SHP77 (cell line): ENCODE measurements around the gene TACC2.

ENCODE experiments used
- DNase-seq, 2 experiments: peaks; one replicate each; lab custom pipeline; 2025; lab: John Stamatoyannopoulos, UW

Gene TACC2

GRCh38 chr10:122123186-122123585 is 134.2 kb downstream of the TACC2 start:
- no peak for DNase-seq

GRCh38 chr10:122124342-122124741 is 135.4 kb downstream of the TACC2 start:
- no peak for DNase-seq

GRCh38 chr10:122124808-122125207 is 135.8 kb downstream of the TACC2 start:
- DNase-seq, result no peak

GRCh38 chr10:122126763-122127659 is 138.0 kb downstream of the TACC2 start:
- DNase-seq, result no peak

- DNase-seq, result no peak
These were observed 139.0 kb downstream of the TACC2 start for GRCh38 chr10:122127943-122128342.

GRCh38 chr10:122128357-122128756 is 139.4 kb downstream of the TACC2 start:
- DNase-seq, result no peak

GRCh38 chr10:122130474-122131110 is 141.6 kb downstream of the TACC2 start:
- no peak for DNase-seq

GRCh38 chr10:122132331-122132755 is 143.4 kb downstream of the TACC2 start:
- no peak for DNase-seq

GRCh38 chr10:122132882-122133565 is 144.1 kb downstream of the TACC2 start:
- DNase-seq, result no peak

- no peak for DNase-seq
These were observed 146.5 kb downstream of the TACC2 start for GRCh38 chr10:122135251-122136025.

- DNase-seq, result no peak
These were observed 150.1 kb downstream of the TACC2 start for GRCh38 chr10:122138831-122139625.

- no peak for DNase-seq
These were observed 150.7 kb downstream of the TACC2 start for GRCh38 chr10:122139627-122140170.

- DNase-seq, result peak in 1 of 2 experiments; percentile 44
These were observed 151.5 kb downstream of the TACC2 start for GRCh38 chr10:122140461-122140902.

- DNase-seq, result peak; percentile 80 to 95
These were observed 152.1 kb downstream of the TACC2 start for GRCh38 chr10:122140941-122141623.

GRCh38 chr10:122141821-122142640 is 153.1 kb downstream of the TACC2 start:
- DNase-seq, result no peak

GRCh38 chr10:122142641-122143237 is 153.8 kb downstream of the TACC2 start:
- DNase-seq, result no peak

GRCh38 chr10:122143238-122143841 is 154.4 kb downstream of the TACC2 start:
- DNase-seq, result no peak

- DNase-seq, result no peak
These were observed 155.2 kb downstream of the TACC2 start for GRCh38 chr10:122144199-122144598.
